Parathyroid adenoma (tissue), 2 donors: ENCODE data around the gene ENAM.

Source experiments
- H2AFZ ChIP-seq: fragments of 300-600 bp; sonication (generic); one replicate; pipeline ENCODE4 v1.7.0; 2017; ENCODE audit warnings: antibody characterized with exemption, mild to moderate bottlenecking
- H3K27ac ChIP-seq: fragments of 300-600 bp; sonication (generic); one replicate; pipeline ENCODE4 v1.7.0; 2017
- H3K27me3 ChIP-seq: fragments of 300-600 bp; sonication (generic); one replicate; pipeline ENCODE4 v1.7.0; 2017; ENCODE audit warnings: low read length; ENCODE audit not compliant: control insufficient read depth, insufficient read depth
- H3K36me3 ChIP-seq: fragments of 300-600 bp; sonication (generic); one replicate; pipeline ENCODE4 v1.7.0; 2017; ENCODE audit warnings: low read length; ENCODE audit not compliant: control insufficient read depth, insufficient read depth
- H3K4me1 ChIP-seq: fragments of 300-600 bp; sonication (generic); one replicate; pipeline ENCODE4 v1.7.0; 2017; ENCODE audit warnings: control low read depth
- H3K4me2 ChIP-seq: fragments of 300-600 bp; sonication (generic); one replicate; pipeline ENCODE4 v1.7.0; 2017; ENCODE audit warnings: low read length
- H3K4me3 ChIP-seq: fragments of 300-600 bp; sonication (generic); one replicate; pipeline ENCODE4 v1.7.0; 2017; ENCODE audit warnings: low read depth, low read length
- H3K79me2 ChIP-seq: fragments of 300-600 bp; sonication (generic); one replicate; pipeline ENCODE4 v1.7.0; 2017; ENCODE audit warnings: control low read depth
- H3K9ac ChIP-seq: fragments of 300-600 bp; sonication (generic); one replicate; pipeline ENCODE4 v1.7.0; 2017; ENCODE audit warnings: mild to moderate bottlenecking
- H3K9me3 ChIP-seq: fragments of 300-600 bp; sonication (generic); one replicate; pipeline ENCODE4 v1.7.0; 2017; ENCODE audit warnings: low read length; ENCODE audit not compliant: control insufficient read depth
- CTCF ChIP-seq: fragments of 300-600 bp; sonication (generic); IDR thresholded peaks from one replicate; pipeline ENCODE4 v1.7.0; 2017; ENCODE audit warnings: antibody characterized with exemption, mild to moderate bottlenecking
- donor health status: primary hyperparathyroidism.

ENAM gene

GRCh38 chr4:70624226-70624793 is 4.2 kb upstream of the ENAM start:
- Histone ChIP-seq H3K4me1 (no peaks in the 10 kb centered on the region), H3K79me2 (no peaks in the 10 kb centered on the region), H3K27me3 (no peaks in the 10 kb centered on the region), H3K36me3 (no peaks in the 10 kb centered on the region), H2AFZ (no peak overlapping the region), H3K9ac (no peak overlapping the region), H3K4me3 (no peak overlapping the region), H3K4me2 (no peak overlapping the region), H3K9me3 (no peaks in the 10 kb centered on the region), H3K27ac (no peak overlapping the region)
- TF ChIP-seq CTCF, result no peak

GRCh38 chr4:70627620-70628019 is 924 bp upstream of the ENAM start:
- Histone ChIP-seq H3K9ac (no peak overlapping the region), H3K27ac (no peak overlapping the region), H3K4me1 (no peaks in the 10 kb centered on the region), H3K79me2 (no peaks in the 10 kb centered on the region), H3K4me3 (no peak overlapping the region), H3K4me2 (no peak overlapping the region), H3K27me3 (no peaks in the 10 kb centered on the region), H3K9me3 (no peaks in the 10 kb centered on the region), H2AFZ (no peak overlapping the region), H3K36me3 (no peaks in the 10 kb centered on the region)
- TF ChIP-seq CTCF, result no peak

GRCh38 chr4:70629469-70630090 is 1.0 kb downstream of the ENAM start:
- no peak overlapping the region for H2AFZ ChIP-seq
- H3K27me3 ChIP-seq, result no peaks in the 10 kb centered on the region
- H3K36me3 ChIP-seq, result no peaks in the 10 kb centered on the region
- TF ChIP-seq CTCF, result no peak
- no peak overlapping the region for H3K9ac ChIP-seq
- H3K79me2 ChIP-seq, result no peaks in the 10 kb centered on the region
- no peak overlapping the region for H3K4me2 ChIP-seq
- H3K27ac ChIP-seq, result no peak overlapping the region
- H3K4me3 ChIP-seq, result no peak overlapping the region
- no peaks in the 10 kb centered on the region for H3K9me3 ChIP-seq
- H3K4me1 ChIP-seq, result peaks cover 2% of the 10 kb centered on the region

GRCh38 chr4:70630162-70630561 is 1.6 kb downstream of the ENAM start:
- no peak overlapping the region for H3K9ac ChIP-seq
- H3K36me3 ChIP-seq, result no peaks in the 10 kb centered on the region
- H3K27me3 ChIP-seq, result no peaks in the 10 kb centered on the region
- H3K4me3 ChIP-seq, result no peak overlapping the region
- no peak for TF ChIP-seq CTCF
- H2AFZ ChIP-seq, result no peak overlapping the region
- H3K4me2 ChIP-seq, result no peak overlapping the region
- H3K4me1 ChIP-seq, result peaks cover 6% of the 10 kb centered on the region
- no peaks in the 10 kb centered on the region for H3K9me3 ChIP-seq
- H3K79me2 ChIP-seq, result no peaks in the 10 kb centered on the region
- no peak overlapping the region for H3K27ac ChIP-seq

GRCh38 chr4:70632028-70632427 is 3.5 kb downstream of the ENAM start:
- TF ChIP-seq CTCF, result no peak
- Histone ChIP-seq H3K27ac (no peak overlapping the region), H3K4me3 (no peak overlapping the region), H3K4me2 (no peak overlapping the region), H3K9me3 (no peaks in the 10 kb centered on the region), H3K27me3 (no peaks in the 10 kb centered on the region), H3K4me1 (peaks cover 6% of the 10 kb centered on the region), H3K36me3 (no peaks in the 10 kb centered on the region), H3K9ac (no peak overlapping the region), H3K79me2 (no peaks in the 10 kb centered on the region), H2AFZ (no peak overlapping the region)
